Measurements from ENCODE around the gene CMTM6. TPM values are rescaled to one million over a fixed set of nuclear protein-coding genes. Genes with fewer than 3 reads are reported as not detected.
A peak's percentile ranks its signal among the peaks of the same experiment; 100 is the strongest.
"Not testable (repeated sequence)": the region's sequence is repeated elsewhere in the genome, so short reads cannot be mapped to it uniquely, and the experiment has no call there.

CMTM6 gene
- total RNA-seq, 1 donor from 2014 or later = 11.3 TPM

DNA sequence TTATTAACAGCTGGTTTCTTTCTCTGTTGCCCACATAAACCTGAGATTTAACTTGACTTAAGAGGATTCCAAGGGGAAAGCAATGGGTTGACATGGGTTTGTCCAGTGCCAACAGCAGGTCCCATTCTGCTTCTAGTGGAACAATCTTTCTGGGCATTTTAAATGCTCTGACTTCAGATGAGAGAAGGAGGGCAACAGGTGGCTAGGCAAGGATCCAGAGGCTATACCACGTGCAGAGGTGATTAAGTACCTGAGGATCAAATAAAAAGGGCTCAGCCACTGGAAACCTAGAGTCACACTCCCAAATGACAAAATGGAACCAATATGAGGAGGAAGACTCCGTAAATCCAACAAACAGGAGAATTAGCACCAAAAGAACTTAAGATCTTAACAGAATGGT is 28.5 kb downstream of the CMTM6 start:
- ATAC-seq = no peak
- no peak for DNase-seq (ENCODE audit: missing footprints)
- intact Hi-C loops (cut with DNase I) = no loop called here

DNA sequence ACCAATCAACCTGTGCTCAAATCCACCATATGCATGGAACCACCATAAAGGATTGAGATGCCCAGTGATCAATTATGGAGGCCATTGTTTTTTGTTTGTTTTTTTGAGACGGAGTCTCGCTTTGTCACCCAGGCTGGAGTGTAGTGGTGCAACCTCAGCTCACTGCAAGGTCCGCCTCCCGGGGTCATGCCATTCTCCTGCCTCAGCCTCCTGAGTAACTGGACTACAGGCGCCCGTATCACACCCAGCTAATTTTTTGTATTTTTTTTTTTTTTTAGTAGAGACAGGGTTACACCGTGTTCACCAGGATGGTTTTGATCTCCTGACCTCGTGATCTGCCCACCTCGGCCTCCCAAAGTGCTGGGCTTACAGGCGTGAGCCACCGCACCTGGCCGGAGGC is 30.5 kb downstream of the CMTM6 start:
- intact Hi-C loops (cut with DNase I); ATAC-seq; DNase-seq (ENCODE audit: missing footprints): not testable (repeated sequence)

DNA sequence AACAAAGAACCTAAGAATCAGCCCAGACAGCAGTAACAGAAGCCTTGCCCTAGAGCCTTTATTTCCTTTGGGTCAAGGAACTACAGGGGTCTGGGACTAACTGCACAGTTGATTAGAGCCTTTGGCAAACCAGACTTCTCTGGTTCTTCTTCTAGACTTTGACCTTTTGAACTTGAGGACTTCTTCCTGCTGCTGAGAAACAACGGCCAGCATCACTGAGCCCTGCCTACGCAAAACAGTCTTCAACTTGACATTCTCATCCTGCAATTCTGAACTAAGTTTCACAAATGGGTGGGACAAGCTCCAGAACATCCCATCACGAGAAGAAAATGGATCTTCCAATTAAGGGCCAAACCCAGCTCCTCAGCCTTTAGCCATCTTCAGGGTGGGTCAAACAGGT is 31.4 kb downstream of the CMTM6 start:
- DNase-seq (ENCODE audit: missing footprints) (no peak), ATAC-seq (no peak)
- intact Hi-C loops (cut with DNase I) = no loop called here

DNA sequence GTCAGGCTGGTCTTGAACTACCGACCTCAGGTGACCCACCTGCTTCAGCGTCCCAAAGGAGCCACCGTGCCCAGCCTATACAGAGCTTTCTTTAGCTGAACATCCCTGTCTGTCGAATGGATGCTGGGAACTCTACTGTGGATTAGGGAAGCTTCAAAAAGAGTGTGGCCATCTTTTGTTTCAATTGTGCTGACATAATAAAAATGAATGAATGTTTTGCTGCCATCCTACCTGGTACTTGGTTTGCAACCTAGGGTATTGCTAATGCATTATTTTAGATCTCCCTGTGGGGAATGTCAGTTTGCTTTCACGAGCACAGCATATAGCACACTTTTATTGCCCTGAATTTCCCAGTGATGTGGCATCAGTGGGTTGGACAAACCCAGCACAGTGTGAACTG is 32.3 kb downstream of the CMTM6 start:
- no peak for ATAC-seq
- no peak for DNase-seq (ENCODE audit: missing footprints)
- intact Hi-C loops (cut with DNase I) = no loop called here

DNA sequence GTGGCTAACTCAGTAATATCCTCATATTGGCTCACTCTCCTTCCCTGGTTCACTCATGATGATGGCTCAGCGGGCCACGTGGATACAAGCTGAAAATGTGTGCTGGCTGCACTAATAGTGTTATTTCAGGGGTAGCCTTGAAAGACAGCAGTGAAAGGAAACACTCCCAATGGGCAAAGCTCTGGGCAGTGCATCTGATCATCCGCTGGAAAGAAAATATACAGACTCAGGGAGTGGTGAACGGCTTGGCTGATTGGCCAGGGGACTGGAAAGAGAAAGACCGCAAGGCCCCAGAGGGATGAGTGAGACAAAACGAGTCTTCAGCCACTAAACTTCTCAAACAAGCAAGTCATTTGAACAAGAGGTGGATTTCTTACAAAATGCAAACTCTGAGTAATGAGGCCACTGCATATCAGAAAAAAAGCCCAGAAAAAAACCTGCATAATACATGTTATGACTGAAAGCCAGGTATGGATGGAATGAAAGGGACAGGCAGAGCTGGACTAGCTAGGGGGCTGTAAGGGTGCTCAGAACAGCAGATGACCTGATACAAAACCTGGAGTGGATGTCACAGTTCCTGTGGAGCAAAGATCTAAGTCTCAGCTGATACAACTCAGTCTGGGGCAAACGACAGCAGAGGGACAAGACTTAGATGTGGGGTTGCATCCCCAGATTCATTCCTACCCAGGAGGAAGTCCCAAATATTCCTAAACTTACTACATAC is 33.3 kb downstream of the CMTM6 start:
- intact Hi-C loops (cut with DNase I) = loop anchor here (10.0 kb wide), 2 partner anchors 175 to 295 kb away; no protein-coding TSS in a partner anchor
- DNase-seq (ENCODE audit: missing footprints) (no peak), ATAC-seq (no peak)

DNA sequence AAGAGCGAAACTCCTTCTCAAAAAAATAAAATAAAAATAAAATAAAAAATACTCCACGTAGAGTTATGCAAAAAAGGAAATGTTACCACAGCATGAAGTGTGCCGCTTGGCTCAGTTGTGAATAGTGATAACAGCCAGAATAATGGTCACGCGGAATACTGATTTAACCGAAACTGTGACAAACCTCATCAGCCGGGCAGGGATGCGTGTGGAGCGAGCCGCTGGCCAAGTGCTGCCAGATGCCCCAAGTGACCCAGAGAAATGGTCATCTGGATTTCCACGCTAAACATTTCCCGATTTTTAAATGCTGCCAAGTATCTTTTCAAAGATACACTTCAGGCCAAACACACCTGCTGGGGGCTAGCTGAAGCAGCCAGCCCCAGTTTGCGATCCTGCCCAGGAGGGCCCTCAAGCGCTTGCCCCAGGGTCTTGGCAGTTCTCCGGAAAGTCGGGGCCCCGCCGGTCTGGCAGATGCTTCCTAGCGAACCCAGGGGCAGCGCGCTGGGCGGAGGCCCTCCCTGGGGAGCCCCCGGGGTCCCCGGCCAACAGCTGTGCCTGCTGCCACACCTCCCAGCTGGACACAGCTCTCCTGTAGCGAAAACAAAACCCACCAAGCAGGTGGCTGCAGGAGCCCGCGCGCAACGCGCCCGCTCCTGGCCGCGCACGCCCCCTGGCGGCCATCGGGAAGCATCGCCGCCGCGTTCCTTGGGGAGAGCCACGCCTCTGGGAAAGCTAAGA is 35.1 kb downstream of the CMTM6 start:
- ATAC-seq (peak; percentile 94), DNase-seq (ENCODE audit: missing footprints) (peak; percentile 91)
- intact Hi-C loops (cut with DNase I) = loop anchor here (2.0 to 10.0 kb wide), 3 partner anchors 93 to 293 kb away; no protein-coding TSS in a partner anchor

DNA sequence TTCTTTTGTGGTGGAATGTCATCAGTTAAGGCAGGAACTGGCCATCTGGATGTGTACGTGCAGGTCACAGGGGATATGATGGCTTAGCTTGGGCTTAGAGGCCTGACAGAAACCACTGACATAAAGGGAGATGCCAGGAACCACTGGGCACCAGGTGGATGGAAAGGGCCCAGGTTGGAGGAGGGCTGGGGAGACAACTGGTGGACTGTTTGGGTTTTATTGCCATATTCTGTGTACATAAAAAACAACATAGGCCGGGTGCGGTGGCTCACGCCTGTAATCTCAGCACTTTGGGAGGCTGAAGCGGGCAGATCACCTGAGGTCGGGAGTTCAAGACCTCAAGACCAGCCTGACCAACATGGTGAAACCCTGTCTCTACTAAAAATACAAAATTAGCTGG is 35.8 kb downstream of the CMTM6 start:
- DNase-seq (ENCODE audit: missing footprints); ATAC-seq: not testable (repeated sequence)
- intact Hi-C loops (cut with DNase I) = loop anchor here (2.0 to 10.0 kb wide), 3 partner anchors 92 to 292 kb away; no protein-coding TSS in a partner anchor

DNA sequence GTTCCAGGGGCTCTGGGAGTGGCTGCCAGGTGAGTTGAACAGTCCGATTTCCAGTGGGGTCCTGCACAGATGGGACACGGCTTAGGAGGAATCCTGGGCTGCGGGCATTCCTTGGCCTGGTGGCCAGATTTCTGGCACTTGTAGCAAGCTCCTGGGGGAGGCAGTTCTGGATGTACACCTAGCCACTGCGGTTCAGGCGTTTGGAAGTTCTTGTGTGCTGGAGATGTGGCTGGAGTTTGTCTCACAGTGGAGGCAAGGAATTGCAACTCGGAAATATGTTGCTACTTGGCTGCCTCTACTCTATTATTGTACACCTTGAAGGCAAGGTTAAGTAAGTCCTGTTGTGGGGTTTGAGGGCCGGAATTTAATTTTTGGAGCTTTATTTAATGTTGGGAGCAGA is 37.9 kb downstream of the CMTM6 start:
- intact Hi-C loops (cut with DNase I) = loop anchor here (10.0 kb wide), 2 partner anchors 170 to 290 kb away; no protein-coding TSS in a partner anchor
- not testable (repeated sequence) for ATAC-seq; DNase-seq (ENCODE audit: missing footprints)

DNA sequence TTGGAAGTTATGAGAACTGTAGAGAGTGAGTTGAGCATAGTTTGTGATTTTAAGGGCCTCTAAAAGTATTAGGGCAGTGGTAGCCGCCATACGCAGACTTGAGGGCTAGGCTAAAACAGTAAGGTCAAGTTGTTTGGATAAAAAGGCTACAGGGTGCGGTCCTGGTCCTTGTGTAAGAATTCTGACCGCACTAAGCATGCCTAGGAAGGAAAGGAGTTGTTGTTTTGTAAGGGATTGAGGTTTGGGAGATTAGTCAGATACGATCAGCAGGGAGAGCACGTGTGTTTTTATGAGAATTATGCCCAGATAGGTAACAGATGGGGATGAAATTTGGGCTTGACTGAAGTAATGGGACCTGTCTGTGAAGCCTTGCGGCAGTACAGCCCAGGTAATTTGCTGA is 39.2 kb downstream of the CMTM6 start:
- ATAC-seq; DNase-seq (ENCODE audit: missing footprints): not testable (repeated sequence)
- intact Hi-C loops (cut with DNase I) = loop anchor here (10.0 kb wide), 2 partner anchors 169 to 289 kb away; no protein-coding TSS in a partner anchor

DNA sequence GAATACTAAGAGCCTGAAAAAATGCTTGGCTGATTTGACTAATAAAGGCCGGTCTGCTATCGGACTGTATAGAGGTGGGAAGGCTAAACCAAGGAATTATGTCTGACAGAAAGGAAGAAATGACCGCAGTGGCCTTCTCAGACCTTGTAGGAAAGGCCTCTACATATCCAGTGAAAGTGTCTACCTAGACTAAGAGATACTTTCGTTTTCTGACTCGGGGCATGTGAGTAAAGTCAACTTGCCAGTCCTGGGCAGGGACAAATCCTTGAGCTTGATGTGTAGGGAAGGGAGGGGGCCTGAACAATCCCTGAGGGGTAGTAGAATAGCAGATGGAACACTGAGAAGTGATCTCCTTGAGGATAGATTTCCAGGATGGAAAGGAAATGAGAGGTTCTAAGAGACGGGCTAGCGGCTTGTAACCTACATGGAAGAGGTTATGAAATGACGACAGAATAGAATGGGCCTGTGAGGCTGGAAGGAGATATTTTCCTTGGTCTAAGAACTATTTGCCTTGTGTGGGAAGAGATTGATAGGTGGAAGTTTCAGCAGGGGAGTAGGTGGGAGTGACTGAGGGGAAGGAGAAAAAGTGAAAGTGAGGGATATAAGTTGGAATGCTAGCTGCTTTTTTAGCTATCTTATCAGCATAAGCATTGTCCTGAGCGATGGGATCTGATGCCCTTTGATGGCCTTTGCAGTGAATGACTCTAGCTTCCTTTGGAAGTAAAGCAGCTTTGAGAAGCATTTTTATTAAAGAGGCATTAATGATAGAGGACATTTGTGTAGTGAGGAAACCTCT is 40.3 kb downstream of the CMTM6 start:
- DNase-seq (ENCODE audit: missing footprints); ATAC-seq: not testable (repeated sequence)
- intact Hi-C loops (cut with DNase I) = loop anchor here (10.0 kb wide), 2 partner anchors 168 to 288 kb away; no protein-coding TSS in a partner anchor

DNA sequence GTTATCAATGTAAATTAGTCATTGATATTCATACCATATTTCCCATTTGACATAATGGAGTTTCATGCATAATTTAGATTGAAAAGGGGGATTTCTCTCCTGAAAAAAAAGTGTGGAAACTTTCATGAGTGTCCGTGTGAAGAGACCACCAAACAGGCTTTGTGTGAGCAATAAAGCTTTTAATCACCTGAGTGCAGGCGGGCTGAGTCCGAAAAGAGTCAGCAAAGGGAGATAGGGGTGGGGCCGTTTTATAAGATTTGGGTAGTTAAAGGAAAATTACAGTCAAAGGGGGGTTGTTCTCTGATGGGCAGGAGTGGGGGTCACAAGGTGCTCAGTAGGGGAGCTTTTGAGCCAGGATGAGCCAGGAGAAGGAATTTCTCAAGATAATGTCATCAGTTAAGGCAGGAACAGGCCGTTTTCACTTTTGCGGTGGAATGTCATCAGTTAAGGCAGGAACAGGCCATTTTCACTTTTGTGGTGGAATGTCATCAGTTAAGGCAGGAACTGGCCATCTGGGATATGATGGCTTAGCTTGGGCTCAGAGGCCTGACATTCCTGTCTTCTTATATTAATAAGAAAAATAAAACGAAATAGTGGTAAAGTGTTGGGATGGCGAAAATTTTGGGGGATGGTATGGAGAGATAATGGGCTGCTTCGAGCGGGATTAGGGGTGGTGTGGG is 41.7 kb downstream of the CMTM6 start:
- DNase-seq (ENCODE audit: missing footprints); ATAC-seq: not testable (repeated sequence)
- intact Hi-C loops (cut with DNase I) = loop anchor here (10.0 kb wide), 2 partner anchors 166 to 286 kb away; no protein-coding TSS in a partner anchor

DNA sequence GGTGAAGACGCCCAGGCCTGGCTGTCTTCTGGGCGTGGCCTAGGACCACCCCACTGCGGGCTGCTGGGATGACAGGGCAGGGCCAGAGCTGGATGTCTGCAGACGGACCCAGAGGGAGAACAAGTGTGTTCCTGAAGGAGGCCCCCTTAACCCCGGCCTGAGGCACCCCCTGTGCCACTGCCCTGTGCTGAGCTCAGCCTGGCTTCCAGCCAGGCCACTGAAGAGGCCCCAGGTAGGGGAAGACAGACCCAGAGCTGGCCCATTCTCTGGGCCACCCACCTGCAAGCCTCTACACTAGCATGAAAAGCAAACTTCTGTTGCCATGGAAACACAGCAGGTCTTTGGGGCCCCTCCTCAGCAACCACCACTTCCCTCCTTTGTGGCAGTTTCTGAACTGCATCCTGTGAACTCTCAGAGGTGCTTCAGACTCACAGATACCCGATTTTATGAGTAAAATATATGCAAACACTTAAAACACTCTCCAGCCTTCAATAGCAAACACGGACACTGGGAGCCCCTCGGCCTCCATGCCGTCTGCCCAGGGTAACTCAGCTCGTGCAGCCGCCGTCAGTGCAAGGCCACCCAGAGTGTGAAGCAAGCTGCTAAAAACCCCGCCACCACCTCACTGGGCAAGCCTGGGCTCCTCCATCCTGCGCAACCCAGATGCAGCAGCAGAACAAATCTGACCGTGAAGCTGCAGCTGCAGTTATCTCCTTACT is 42.5 kb downstream of the CMTM6 start:
- DNase-seq (ENCODE audit: missing footprints) (no peak), ATAC-seq (no peak)
- intact Hi-C loops (cut with DNase I) = loop anchor here (10.0 kb wide), 2 partner anchors 165 to 285 kb away; no protein-coding TSS in a partner anchor

DNA sequence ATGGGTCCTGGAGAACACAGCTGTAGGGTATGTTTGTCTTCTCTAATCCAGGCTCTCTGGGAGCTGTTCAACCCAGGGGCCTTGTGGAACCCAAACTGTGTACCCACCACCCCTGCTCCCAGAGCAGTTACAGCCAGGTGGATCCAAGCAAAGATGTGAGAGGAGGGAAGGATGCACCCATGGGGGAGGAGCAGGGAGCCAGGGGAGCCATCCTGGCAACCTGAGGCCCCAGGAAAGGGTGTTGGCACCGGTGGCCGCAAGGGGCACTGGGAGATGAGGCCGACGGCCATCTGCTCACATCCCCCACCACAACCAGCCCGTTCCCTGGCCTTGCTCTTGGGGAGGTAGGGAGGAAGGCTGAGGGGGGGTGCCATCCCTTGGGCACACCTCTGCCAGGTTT is 43.2 kb downstream of the CMTM6 start:
- DNase-seq (ENCODE audit: missing footprints) (no peak), ATAC-seq (no peak)
- intact Hi-C loops (cut with DNase I) = loop anchor here (5.0 kb wide), 1 partner anchor 82 kb away; no protein-coding TSS in a partner anchor

DNA sequence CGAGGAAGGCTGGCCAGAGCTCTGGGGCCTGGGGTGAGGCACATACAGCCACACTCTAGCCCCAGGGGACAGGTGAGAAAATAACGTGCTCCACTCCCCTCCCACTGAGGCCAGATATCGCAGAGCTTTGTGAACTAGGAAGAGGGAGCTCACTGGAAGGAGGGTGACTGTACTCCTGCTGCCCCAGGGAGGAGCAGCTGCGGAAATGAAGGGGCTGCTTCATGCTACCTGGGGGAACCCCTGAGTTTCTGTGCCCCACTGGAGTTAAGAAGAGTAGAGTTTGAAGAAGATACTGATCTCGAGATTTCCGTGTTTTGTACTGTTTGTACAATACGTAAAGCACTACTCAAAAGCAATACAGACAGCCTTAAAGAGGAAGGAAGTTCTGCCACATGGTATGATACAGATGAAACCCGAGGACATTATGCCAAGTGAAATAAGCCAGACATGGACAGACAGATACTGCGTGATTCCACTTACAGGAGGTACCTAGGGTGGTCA is 44.6 kb downstream of the CMTM6 start:
- DNase-seq (ENCODE audit: missing footprints) = no peak
- intact Hi-C loops (cut with DNase I) = loop anchor here (5.0 kb wide), 1 partner anchor 81 kb away; no protein-coding TSS in a partner anchor
- ATAC-seq = peak; percentile 34

DNA sequence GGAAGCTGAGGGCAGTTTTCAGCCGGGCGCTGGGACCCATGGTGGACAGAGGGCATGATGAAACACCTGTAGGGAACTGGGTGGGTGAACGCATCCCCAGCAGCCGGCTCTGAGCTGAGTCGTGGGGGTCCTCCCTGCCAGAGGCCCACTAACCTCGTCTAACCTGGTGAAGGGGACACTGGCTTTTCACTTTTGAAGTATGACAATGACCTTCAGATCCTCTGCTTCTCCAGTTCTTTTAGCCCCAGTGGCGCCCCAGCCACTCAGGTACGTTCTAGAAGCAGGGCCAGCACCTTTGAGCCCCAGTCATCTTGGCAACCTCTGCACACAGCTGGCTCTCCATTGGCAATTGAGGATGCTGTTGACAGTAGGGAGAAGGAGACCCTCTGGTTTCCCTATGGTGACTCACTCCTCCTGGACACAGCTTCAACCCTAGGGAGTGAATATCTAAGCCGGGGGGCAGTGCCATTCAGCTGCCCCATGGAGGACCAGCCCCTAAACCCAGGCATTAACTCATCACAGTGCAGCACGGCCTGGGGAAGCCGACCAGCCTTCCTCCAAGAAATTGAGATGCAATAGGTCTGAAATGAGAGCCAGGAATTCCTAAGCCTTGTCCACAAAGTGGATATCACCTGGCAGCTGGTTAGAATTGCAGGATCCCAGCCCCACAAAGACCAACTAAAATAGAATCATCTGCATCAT is 46.1 kb downstream of the CMTM6 start:
- ATAC-seq = peak; percentile 7

DNA sequence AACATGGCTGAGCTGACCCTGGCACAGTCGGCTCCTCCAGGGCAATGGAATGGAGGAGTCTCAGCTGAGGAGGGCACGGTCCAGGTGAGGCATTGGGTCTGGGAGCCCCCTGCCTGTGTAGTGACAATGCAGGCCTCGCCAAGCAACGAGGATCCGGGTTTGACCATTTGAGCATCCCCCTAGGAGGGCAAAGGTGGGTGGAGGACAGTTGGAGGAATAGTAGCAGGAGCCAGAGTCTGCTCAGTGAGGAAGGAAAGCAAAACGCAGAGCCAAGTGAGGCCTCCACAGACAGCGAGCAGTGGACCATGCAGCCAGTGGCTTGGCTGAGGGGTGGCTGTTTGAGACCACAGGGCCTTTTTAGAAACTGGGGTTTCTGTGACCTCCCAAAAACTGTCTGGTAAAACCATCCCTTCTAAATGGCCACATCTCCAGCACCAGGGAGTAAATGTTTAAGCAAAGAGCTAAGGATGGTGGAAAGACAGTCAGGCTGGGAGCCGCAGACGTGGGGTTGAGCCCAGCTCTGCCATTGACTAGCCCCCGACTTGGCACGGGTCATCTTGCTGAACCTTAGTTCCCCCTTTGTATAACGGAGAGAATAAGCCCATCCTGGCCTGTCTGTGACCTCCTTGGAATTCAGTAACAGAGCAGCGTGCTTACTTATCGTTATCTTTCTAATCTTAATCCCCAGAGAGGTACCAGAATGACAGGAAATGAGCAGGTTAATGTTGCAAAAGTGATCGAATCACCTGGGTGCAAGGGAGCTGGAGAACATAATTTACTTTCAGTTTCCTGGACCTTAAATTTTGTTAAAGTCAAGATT is 46.8 kb downstream of the CMTM6 start:
- intact Hi-C loops (cut with DNase I) = loop anchor here (5.0 kb wide), 1 partner anchor 79 kb away; no protein-coding TSS in a partner anchor
- DNase-seq (ENCODE audit: missing footprints) (no peak), ATAC-seq (no peak)

More for the DNA sequence above, 46.1 kb downstream of the CMTM6 start:
- DNase-seq (ENCODE audit: missing footprints) = no peak
- intact Hi-C loops (cut with DNase I) = loop anchor here (5.0 kb wide), 1 partner anchor 79 kb away; no protein-coding TSS in a partner anchor
